NT2/D1 (cell line): ENCODE results near the gene BAZ2B.

Source experiments
- SUZ12 ChIP-seq: IDR thresholded peaks from 2 replicates; pipeline ENCODE4 v1.6.1; 2011; ENCODE audit not compliant: insufficient read length, insufficient read depth; ENCODE audit errors: extremely low read depth
- YY1 ChIP-seq: IDR thresholded peaks from 2 replicates; pipeline ENCODE4 v1.6.1; 2011; ENCODE audit not compliant: insufficient read length, insufficient read depth
- ZNF274 ChIP-seq: IDR thresholded peaks from 2 replicates; pipeline ENCODE4 v1.6.1; 2011; ENCODE audit warnings: mild to moderate bottlenecking, low read depth, low read length

DNA sequence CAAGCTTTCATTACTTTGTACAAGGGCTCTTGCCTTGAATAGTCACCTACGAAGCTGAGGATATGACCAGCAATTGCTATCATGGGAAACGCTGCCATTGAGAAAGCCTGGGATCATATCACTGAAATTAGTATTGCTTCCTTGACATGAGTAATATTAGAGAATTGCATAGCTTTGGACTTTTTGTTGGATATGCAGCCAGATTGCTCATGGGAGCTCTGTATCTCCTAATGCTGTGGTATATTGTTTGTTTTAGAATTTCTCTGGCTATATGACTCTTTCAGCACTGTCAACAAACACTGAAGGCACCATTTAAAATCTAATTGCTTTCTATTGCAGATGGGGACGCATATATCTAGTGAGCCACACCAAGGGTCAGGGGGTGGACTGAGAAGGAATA, 249.8 kb downstream of the BAZ2B start:
- TF ChIP-seq SUZ12 (no peak), ZNF274 (no peak), YY1 (no peak)
